MM.1S (cell line): Measurements from ENCODE around the gene LMAN2L.

ENCODE experiments used
- DNase-seq: peaks from one replicate; pipeline ENCODE4 v3.0.0-alpha.2; 2015
- H2AFZ ChIP-seq: fragments of 300-600 bp; sonication (generic); 2 replicates; pipeline ENCODE4 v1.6.0; 2016; ENCODE audit warnings: antibody characterized with exemption, low read length
- H3F3A ChIP-seq: fragments of 300-600 bp; sonication (generic); 2 replicates; pipeline ENCODE4 v1.6.1; 2016; ENCODE audit warnings: mild to moderate bottlenecking, antibody characterized with exemption, low read length, moderate library complexity, mixed read lengths; ENCODE audit not compliant: insufficient read depth
- H3K27ac ChIP-seq: fragments of 300-600 bp; sonication (generic); 2 replicates; pipeline ENCODE4 v1.5.1; 2016; ENCODE audit warnings: mild to moderate bottlenecking, low read length
- H3K27me3 ChIP-seq: fragments of 300-600 bp; sonication (generic); replicated peaks from 2 replicates; pipeline ENCODE4 v1.6.0; 2016; ENCODE audit warnings: low read length; ENCODE audit not compliant: insufficient read depth
- H3K36me3 ChIP-seq: fragments of 300-600 bp; sonication (generic); replicated peaks from 2 replicates; pipeline ENCODE4 v1.6.1; 2016; ENCODE audit warnings: mild to moderate bottlenecking, low read length, mixed read lengths; ENCODE audit not compliant: insufficient read depth
- H3K4me1 ChIP-seq: fragments of 300-600 bp; sonication (generic); 2 replicates; pipeline ENCODE4 v1.6.1; 2016; ENCODE audit warnings: low read length, mixed read lengths
- H3K4me2 ChIP-seq: fragments of 300-600 bp; sonication (generic); 2 replicates; pipeline ENCODE4 v1.6.0; 2016; ENCODE audit warnings: low read depth, low read length
- H3K4me3 ChIP-seq: fragments of 300-600 bp; sonication (generic); 2 replicates; pipeline ENCODE4 v1.5.1; 2016; ENCODE audit warnings: low read length, mixed read lengths
- H3K79me2 ChIP-seq: fragments of 300-600 bp; sonication (generic); 2 replicates; pipeline ENCODE4 v1.6.1; 2016; ENCODE audit warnings: mixed run types, low read length, mixed read lengths
- H3K9ac ChIP-seq: fragments of 300-600 bp; sonication (generic); 2 replicates; pipeline ENCODE4 v1.6.1; 2016; ENCODE audit warnings: low read length, mixed read lengths
- H3K9me2 ChIP-seq: fragments of 300-600 bp; sonication (generic); replicated peaks from 2 replicates; pipeline ENCODE4 v1.6.1; 2016; ENCODE audit warnings: mild to moderate bottlenecking, low read length, mixed read lengths; ENCODE audit not compliant: insufficient read depth
- H3K9me3 ChIP-seq: fragments of 300-600 bp; sonication (generic); replicated peaks from 2 replicates; pipeline ENCODE4 v1.6.1; 2016; ENCODE audit warnings: mild to moderate bottlenecking, low read length, mixed read lengths; ENCODE audit not compliant: insufficient read depth
- H4K20me1 ChIP-seq: fragments of 300-600 bp; sonication (generic); 2 replicates; pipeline ENCODE4 v1.6.1; 2016; ENCODE audit warnings: mild to moderate bottlenecking, low read length, moderate library complexity, mixed read lengths; ENCODE audit not compliant: insufficient read depth
- CTCF ChIP-seq: fragments of 300-600 bp; sonication (generic); IDR thresholded peaks from 2 replicates; pipeline ENCODE4 v1.5.1; 2016; ENCODE audit warnings: antibody characterized with exemption, low read length, mixed read lengths
- EZH2 ChIP-seq: fragments of 300-600 bp; sonication (generic); optimal IDR thresholded peaks from 2 replicates; pipeline ENCODE3; 2017; ENCODE audit warnings: low read depth, mild to moderate bottlenecking, antibody characterized with exemption, low read length, mixed read lengths
- EZH2phosphoT487 ChIP-seq: fragments of 300-600 bp; sonication (generic); IDR thresholded peaks from 2 replicates; pipeline ENCODE4 v1.6.1; 2018; ENCODE audit warnings: antibody characterized with exemption, low read length

LMAN2L gene

GRCh38 chr2:96680561-96681141, 59.2 kb downstream of the LMAN2L start:
- Histone ChIP-seq H3K27me3 (no peaks in the 10 kb centered on the region), H3F3A (no peaks in the 10 kb centered on the region), H3K27ac (no peak overlapping the region), H3K4me1 (no peaks in the 10 kb centered on the region), H3K9me2 (no peaks in the 10 kb centered on the region), H3K79me2 (no peaks in the 10 kb centered on the region), H3K36me3 (no peaks in the 10 kb centered on the region), H3K4me2 (no peak overlapping the region), H3K4me3 (no peak overlapping the region), H3K9ac (no peak overlapping the region), H4K20me1 (no peaks in the 10 kb centered on the region), H2AFZ (no peak overlapping the region), H3K9me3 (no peaks in the 10 kb centered on the region)
- TF ChIP-seq CTCF (no peak), EZH2 (no peak), EZH2phosphoT487 (no peak)
- DNase-seq: no peak

GRCh38 chr2:96679848-96680247, 60.0 kb downstream of the LMAN2L start:
- H3F3A ChIP-seq: no peaks in the 10 kb centered on the region
- no peaks in the 10 kb centered on the region for H3K79me2 ChIP-seq
- no peaks in the 10 kb centered on the region for H3K9me2 ChIP-seq
- no peaks in the 10 kb centered on the region for H4K20me1 ChIP-seq
- no peaks in the 10 kb centered on the region for H3K4me1 ChIP-seq
- no peak overlapping the region for H3K27ac ChIP-seq
- no peak for TF ChIP-seq EZH2
- TF ChIP-seq EZH2phosphoT487: no peak
- no peak for TF ChIP-seq CTCF
- no peak overlapping the region for H3K9ac ChIP-seq
- no peak overlapping the region for H2AFZ ChIP-seq
- H3K27me3 ChIP-seq: no peaks in the 10 kb centered on the region
- no peak overlapping the region for H3K4me2 ChIP-seq
- H3K4me3 ChIP-seq: no peak overlapping the region
- H3K36me3 ChIP-seq: no peaks in the 10 kb centered on the region
- no peak for DNase-seq
- H3K9me3 ChIP-seq: no peaks in the 10 kb centered on the region

- TF ChIP-seq EZH2phosphoT487 (no peak), EZH2 (no peak), CTCF (no peak)
- Histone ChIP-seq H3K4me3 (no peak overlapping the region), H2AFZ (no peak overlapping the region), H3K4me2 (no peak overlapping the region), H3K9me3 (no peaks in the 10 kb centered on the region), H3K4me1 (no peaks in the 10 kb centered on the region), H3K27ac (no peak overlapping the region), H3K27me3 (no peaks in the 10 kb centered on the region), H3K9me2 (no peaks in the 10 kb centered on the region), H3F3A (no peaks in the 10 kb centered on the region), H3K9ac (no peak overlapping the region), H3K79me2 (no peaks in the 10 kb centered on the region), H3K36me3 (no peaks in the 10 kb centered on the region), H4K20me1 (no peaks in the 10 kb centered on the region)
- no peak for DNase-seq
Measured at GRCh38 chr2:96669539-96670215, 70.2 kb downstream of the LMAN2L start.
